Astrocyte of the cerebellum (primary cell): ENCODE measurements around the gene DHCR24.

Source experiments
- DNase-seq: peaks from one replicate; pipeline ENCODE4 v3.0.0-alpha.2; 2011; ENCODE audit warnings: low read depth
- H3K4me3 ChIP-seq: 2 replicates; pipeline ENCODE4 v1.5.1; 2011; ENCODE audit warnings: mild to moderate bottlenecking, low read depth, low read length, moderate library complexity
- CTCF ChIP-seq: IDR thresholded peaks from 2 replicates; pipeline ENCODE4 v1.5.1; 2012; ENCODE audit warnings: low read length, low read depth, moderate library complexity, mild to moderate bottlenecking; ENCODE audit errors: missing control alignments
- in situ Hi-C: cut with HindIII; loops from 2 replicates; pipeline ENCODE4 v1.10.0; 2017; ENCODE audit warnings: low sequenced_read_pairs

DHCR24 gene

GRCh38 chr1:54819195-54819536 is 67.8 kb downstream of the DHCR24 start:
- in situ Hi-C loops = no loop called here
- no peak overlapping the region for H3K4me3 ChIP-seq
- no peak for TF ChIP-seq CTCF
- DNase-seq = no peak

GRCh38 chr1:54818461-54819194 is 68.4 kb downstream of the DHCR24 start:
- in situ Hi-C loops = no loop called here
- no peak for TF ChIP-seq CTCF
- no peak for DNase-seq
- H3K4me3 ChIP-seq = no peak overlapping the region

- DNase-seq = no peak
- in situ Hi-C loops = no loop called here
- no peak for TF ChIP-seq CTCF
- H3K4me3 ChIP-seq = no peak overlapping the region
Observed at GRCh38 chr1:54816951-54817350, 70.0 kb downstream of the DHCR24 start.

- DNase-seq = no peak
- in situ Hi-C loops = no loop called here
Observed at GRCh38 chr1:54816130-54816529, 70.9 kb downstream of the DHCR24 start.

GRCh38 chr1:54815086-54815876 is 71.7 kb downstream of the DHCR24 start:
- TF ChIP-seq CTCF = no peak
- no peak overlapping the region for H3K4me3 ChIP-seq
- DNase-seq = no peak
- in situ Hi-C loops = no loop called here

More at GRCh38 chr1:54816130-54816529, 70.9 kb downstream of the DHCR24 start:
- TF ChIP-seq CTCF = no peak
- H3K4me3 ChIP-seq = no peak overlapping the region

- TF ChIP-seq CTCF = no peak
- H3K4me3 ChIP-seq = no peak overlapping the region
- no peak for DNase-seq
- in situ Hi-C loops = no loop called here
Observed at GRCh38 chr1:54814571-54814970, 72.4 kb downstream of the DHCR24 start.
